ENCODE measurements around the gene CUL5. TPM values are rescaled to one million over a fixed set of nuclear protein-coding genes. Genes with fewer than 3 reads are reported as not detected.
A peak's percentile ranks its signal among the peaks of the same experiment; 100 is the strongest.
"Not testable (repeated sequence)": the region's sequence is repeated elsewhere in the genome, so short reads cannot be mapped to it uniquely, and the experiment has no call there.

CUL5 gene
- total RNA-seq, 2 experiments from 2014 or later = 27.1 to 28.3 TPM

DNA sequence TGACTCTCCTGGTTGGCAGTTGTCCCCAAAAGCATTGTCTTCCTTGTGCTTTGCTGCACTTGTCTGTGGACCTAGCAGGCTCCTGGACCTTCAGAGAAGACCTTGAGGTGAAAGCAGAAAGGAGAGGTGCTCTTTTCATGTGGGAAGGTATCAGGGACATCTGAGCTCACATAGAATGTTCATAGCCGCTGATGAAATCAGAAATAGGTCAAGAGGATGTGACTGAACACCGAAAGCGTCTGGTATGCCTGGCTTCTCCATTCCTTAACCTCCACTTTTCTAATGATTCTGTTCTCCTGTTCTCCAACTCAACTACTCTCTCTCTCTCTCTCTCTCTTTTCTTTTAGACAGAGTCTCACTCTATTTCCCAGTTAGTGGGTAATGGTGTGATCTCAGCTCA, 6.2 kb upstream of the CUL5 start:
- H3K36me3 Mint-ChIP-seq (ENCODE audit: low read depth) = no peaks in the 10 kb centered on the region
- H3K4me1 Mint-ChIP-seq = no peaks in the 10 kb centered on the region
- no peak overlapping the region for H3K27ac Mint-ChIP-seq
- no peak for DNase-seq
- no peak overlapping the region for H3K4me3 Mint-ChIP-seq
- H3K9me3 Mint-ChIP-seq = no peaks in the 10 kb centered on the region
- peaks cover 6% of the 10 kb centered on the region for H3K27me3 Mint-ChIP-seq
- CTCF ChIA-PET = no interaction called here
- POLR2A ChIA-PET = no interaction called here

DNA sequence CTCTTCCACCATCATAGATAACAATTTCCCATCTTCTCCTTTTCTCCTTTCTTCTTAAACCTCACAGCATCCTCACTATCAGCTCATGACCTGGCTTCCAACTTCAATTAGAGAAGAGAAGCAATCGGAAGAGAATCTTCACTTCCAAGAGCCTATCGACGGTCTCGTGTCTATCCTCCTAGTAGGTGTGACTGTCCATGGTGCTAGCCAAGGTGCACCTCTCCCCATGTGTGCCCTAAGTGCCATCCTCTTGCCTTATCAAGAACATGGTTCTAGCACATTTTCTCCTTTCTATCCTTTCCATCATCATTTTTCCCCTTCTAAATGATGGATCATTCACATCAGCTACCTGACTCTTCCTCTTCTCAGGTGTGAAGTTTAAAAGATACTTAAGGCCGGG, 5.1 kb upstream of the CUL5 start:
- H3K27me3 Mint-ChIP-seq = peaks cover 6% of the 10 kb centered on the region
- H3K9me3 Mint-ChIP-seq = no peaks in the 10 kb centered on the region
- ChIA-PET CTCF (no interaction called here), POLR2A (no interaction called here)
- no peak overlapping the region for H3K27ac Mint-ChIP-seq
- no peaks in the 10 kb centered on the region for H3K36me3 Mint-ChIP-seq (ENCODE audit: low read depth)
- H3K4me3 Mint-ChIP-seq = no peak overlapping the region
- no peak for DNase-seq
- peaks cover 3% of the 10 kb centered on the region for H3K4me1 Mint-ChIP-seq

DNA sequence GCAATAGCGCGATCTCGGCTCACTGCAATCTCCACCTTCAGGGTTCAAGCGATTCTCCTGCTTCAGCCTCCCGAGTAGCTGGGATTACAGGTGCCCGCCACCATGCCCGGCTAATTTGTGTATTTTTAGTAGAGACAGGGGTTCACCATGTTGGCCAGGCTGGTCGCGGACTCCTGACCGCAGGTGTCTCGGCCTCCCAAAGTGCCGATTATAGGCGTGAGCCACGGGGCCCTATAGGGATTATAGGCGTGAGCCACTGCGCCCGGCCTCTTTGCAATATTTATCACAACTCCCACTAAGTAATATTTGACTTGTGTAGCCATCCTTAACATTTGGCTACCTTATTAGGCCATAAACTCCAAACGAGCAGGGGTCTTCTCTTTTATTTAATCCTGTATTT, 879 bp upstream of the CUL5 start:
- ChIA-PET POLR2A (interaction anchor here (3.2 kb wide), 1 partner anchor 214 kb away, joined by 27 read pairs; the partner anchor contains the start of genes ATM and NPAT), CTCF (interaction anchor here (1.3 to 1.8 kb wide), 4 partner anchors 9 to 642 kb away, joined by 3 to 11 read pairs (median 6); no protein-coding TSS in a partner anchor)
- DNase-seq = no peak
- Mint-ChIP-seq H3K36me3 (ENCODE audit: low read depth) (peaks cover 9% of the 10 kb centered on the region), H3K4me3 (peak overlapping the region; percentile 98), H3K4me1 (peaks cover 17% of the 10 kb centered on the region), H3K27ac (no peak overlapping the region), H3K27me3 (peaks cover 3% of the 10 kb centered on the region), H3K9me3 (no peaks in the 10 kb centered on the region)

DNA sequence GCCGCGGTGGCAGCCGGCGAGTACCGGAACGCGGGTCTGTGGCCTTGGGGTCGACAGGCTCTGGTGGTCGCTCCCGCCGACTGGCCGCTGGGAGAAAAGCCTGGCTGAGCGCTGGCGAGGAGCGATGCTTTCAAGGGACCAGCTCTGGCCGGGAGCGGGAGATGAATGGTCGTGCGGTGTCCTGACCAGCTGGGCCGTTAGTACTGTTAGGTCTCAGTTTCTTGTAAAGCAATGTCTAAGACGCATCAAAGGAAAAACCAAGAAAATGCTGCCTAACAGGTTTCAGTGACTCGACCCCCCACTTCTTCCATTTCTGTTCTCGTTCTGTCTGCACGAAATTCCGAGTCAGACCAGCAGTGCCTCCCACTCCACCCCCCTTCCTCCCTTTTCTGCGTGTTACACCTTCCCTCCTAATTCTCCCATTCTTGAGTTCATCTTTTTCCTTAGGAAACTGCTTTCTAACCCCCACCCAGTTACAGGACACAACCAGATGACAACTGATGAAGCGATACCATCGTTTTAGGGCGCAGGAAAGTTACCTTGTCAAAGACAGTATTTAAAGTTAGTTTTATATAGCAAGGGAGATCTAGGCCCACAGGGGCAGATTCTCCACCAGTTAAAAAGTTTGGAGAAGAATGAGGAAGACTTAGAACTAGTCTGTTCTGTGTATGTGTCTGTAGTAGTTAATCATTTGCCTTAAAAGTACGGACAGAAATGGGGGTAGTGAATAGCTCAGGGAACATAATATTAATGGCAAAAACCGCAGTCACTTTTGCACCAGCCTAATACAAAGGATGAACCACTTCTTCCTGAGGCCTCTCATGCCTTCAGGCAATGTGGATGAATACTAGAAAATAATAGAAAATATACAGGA, 1.0 kb downstream of the CUL5 start:
- Mint-ChIP-seq H3K9me3 (no peaks in the 10 kb centered on the region), H3K4me3 (peak overlapping the region; percentile 98), H3K27ac (peak overlapping the region; percentile 92), H3K27me3 (no peaks in the 10 kb centered on the region), H3K36me3 (ENCODE audit: low read depth) (peaks cover 9% of the 10 kb centered on the region), H3K4me1 (peaks cover 18% of the 10 kb centered on the region)
- POLR2A ChIA-PET = interaction anchor here (0.5 to 3.2 kb wide), 18 partner anchors 8 to 655 kb away, joined by 3 to 27 read pairs (median 4); partner anchors contain the start of genes ALKBH8, ATM, C11orf65 and CWF19L2
- CTCF ChIA-PET = interaction anchor here (0.8 to 2.1 kb wide), 22 partner anchors 9 to 655 kb away, joined by 3 to 30 read pairs (median 5); partner anchors contain the start of gene DDX10
- peak; percentile 16 for DNase-seq

DNA sequence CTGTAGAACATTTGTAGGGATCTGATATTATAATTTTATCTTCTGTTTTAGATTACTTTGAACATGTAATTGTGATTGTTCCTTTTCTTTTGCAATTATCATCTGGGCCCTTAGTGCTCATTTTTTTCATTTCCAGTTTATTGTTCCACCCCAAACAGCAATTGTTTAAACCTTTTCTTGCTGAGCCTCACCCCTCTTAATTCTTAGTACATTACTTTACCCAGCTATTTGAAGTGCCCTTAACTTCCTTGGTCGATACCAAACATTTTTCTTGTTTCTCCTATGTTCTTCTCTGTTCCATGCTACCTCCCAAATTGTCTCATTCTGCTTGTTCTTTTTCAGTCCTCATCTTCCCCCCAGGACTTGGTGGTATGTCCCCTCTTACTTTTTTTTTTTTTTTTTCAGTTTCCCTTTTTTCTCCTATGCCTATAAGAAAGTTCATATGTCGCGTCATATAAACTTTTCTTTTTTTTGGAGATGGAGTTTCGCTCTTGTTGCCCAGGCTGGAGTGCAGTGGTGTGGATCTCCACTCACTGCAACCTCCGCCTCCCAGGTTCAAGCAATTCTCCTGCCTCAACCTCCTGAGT, 3.5 kb downstream of the CUL5 start:
- ChIA-PET POLR2A (no interaction called here), CTCF (interaction anchor here (0.7 to 1.5 kb wide), 2 partner anchors 11 to 308 kb away, joined by 3 to 4 read pairs; no protein-coding TSS in a partner anchor)
- H3K27me3 Mint-ChIP-seq = no peaks in the 10 kb centered on the region
- H3K9me3 Mint-ChIP-seq = no peaks in the 10 kb centered on the region
- no peak for DNase-seq
- H3K36me3 Mint-ChIP-seq (ENCODE audit: low read depth) = peaks cover 14% of the 10 kb centered on the region
- H3K4me1 Mint-ChIP-seq = peaks cover 18% of the 10 kb centered on the region
- no peak overlapping the region for H3K4me3 Mint-ChIP-seq
- no peak overlapping the region for H3K27ac Mint-ChIP-seq

DNA sequence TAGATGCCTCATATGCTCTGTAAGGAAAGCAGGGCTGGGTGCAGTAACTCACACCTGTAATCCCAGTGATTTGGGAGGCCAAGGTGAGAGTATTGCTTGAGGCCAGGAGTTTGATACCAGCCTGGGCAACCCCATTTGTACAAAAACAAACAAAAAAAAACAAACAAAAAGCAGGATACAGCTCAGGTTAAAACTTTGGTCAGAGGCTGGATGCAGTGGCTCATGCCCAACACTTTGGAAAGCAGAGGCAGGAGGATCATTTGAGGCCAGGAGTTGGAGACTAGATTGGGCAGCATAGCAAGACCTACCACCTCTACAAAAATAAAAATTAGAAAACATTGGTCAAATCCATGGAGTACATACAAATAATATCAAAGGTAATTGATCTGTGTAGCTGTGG, 7.9 kb downstream of the CUL5 start:
- Mint-ChIP-seq H3K9me3 (no peaks in the 10 kb centered on the region), H3K4me3 (no peak overlapping the region), H3K36me3 (ENCODE audit: low read depth) (peaks cover 5% of the 10 kb centered on the region), H3K27me3 (no peaks in the 10 kb centered on the region), H3K4me1 (peaks cover 1% of the 10 kb centered on the region), H3K27ac (no peak overlapping the region)
- DNase-seq = no peak
- POLR2A ChIA-PET = interaction anchor here (2.5 kb wide), 1 partner anchor 8 kb away, joined by 8 read pairs; the partner anchor contains the start of gene CUL5
- CTCF ChIA-PET = interaction anchor here (1.4 kb wide), 1 partner anchor 8 kb away, joined by 7 read pairs; the partner anchor contains the start of gene CUL5

DNA sequence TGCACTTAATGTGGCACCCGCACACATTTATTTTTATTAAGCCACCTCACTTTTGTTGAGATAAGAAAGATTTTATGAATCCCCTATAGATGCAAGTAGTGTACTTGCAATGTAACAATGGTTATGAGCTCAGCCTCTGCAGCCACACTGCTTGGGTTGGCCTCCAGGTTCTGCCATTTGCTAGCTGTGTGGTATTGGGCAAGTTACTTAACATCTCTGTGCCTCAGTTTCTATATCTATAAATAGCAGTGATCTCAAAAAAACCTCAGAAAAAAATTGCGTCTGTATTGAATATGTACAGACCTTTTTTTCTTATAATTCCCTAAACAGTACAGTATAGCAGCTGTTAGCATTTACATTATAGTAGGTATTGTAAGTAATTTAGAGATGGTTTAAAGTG, 10.0 kb downstream of the CUL5 start:
- no peak for DNase-seq
- H3K4me3 Mint-ChIP-seq = no peak overlapping the region
- POLR2A ChIA-PET = interaction anchor here (0.6 to 2.5 kb wide), 2 partner anchors 10 to 181 kb away, joined by 3 to 8 read pairs; partner anchors contain the start of gene CUL5
- CTCF ChIA-PET = interaction anchor here (1.7 kb wide), 1 partner anchor 10 kb away, joined by 10 read pairs; the partner anchor contains the start of gene CUL5
- H3K4me1 Mint-ChIP-seq = peaks cover 1% of the 10 kb centered on the region
- no peak overlapping the region for H3K27ac Mint-ChIP-seq
- H3K27me3 Mint-ChIP-seq = no peaks in the 10 kb centered on the region
- no peaks in the 10 kb centered on the region for H3K9me3 Mint-ChIP-seq
- H3K36me3 Mint-ChIP-seq (ENCODE audit: low read depth) = peaks cover 5% of the 10 kb centered on the region

DNA sequence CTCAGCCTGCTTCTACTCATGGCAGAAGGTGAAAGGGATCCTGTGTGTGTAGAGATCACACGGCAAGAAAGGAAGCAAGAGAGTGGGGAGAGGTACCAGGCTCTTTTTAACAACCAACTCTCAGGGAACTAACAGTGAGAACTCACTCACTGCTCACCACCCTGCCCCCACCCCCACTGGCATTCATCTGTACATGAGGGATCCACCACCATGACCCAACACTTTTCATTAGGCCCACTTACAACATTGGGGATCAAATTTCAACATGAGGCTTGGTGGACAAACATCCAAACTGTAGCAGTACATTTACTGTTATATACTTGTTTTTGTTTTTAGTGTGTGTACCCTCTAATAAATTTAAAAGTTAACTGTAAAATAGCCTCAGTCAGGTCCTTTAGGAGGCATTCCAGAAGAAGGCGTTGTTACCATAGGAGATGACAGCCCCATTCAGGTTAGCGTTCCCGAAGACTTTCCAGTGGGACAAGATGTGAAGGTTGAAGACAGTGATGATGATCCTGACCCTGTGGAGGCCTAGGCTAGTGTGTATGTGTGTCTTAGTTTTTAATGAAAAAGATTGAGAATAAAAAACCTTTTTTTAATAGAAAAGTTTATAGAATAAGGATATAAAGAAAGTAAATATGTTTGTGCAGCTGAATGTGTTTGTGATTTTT, 11.3 kb downstream of the CUL5 start:
- H3K36me3 Mint-ChIP-seq (ENCODE audit: low read depth) = peaks cover 5% of the 10 kb centered on the region
- peaks cover 3% of the 10 kb centered on the region for H3K4me1 Mint-ChIP-seq
- ChIA-PET CTCF (interaction anchor here (0.7 to 1.3 kb wide), 2 partner anchors 11 to 363 kb away, joined by 3 to 8 read pairs; partner anchors contain the start of gene CUL5), POLR2A (interaction anchor here (1.3 kb wide), 1 partner anchor 11 kb away, joined by 5 read pairs; the partner anchor contains the start of gene CUL5)
- H3K27ac Mint-ChIP-seq = no peak overlapping the region
- no peak for DNase-seq
- H3K4me3 Mint-ChIP-seq = no peak overlapping the region
- no peaks in the 10 kb centered on the region for H3K27me3 Mint-ChIP-seq
- H3K9me3 Mint-ChIP-seq = no peaks in the 10 kb centered on the region

DNA sequence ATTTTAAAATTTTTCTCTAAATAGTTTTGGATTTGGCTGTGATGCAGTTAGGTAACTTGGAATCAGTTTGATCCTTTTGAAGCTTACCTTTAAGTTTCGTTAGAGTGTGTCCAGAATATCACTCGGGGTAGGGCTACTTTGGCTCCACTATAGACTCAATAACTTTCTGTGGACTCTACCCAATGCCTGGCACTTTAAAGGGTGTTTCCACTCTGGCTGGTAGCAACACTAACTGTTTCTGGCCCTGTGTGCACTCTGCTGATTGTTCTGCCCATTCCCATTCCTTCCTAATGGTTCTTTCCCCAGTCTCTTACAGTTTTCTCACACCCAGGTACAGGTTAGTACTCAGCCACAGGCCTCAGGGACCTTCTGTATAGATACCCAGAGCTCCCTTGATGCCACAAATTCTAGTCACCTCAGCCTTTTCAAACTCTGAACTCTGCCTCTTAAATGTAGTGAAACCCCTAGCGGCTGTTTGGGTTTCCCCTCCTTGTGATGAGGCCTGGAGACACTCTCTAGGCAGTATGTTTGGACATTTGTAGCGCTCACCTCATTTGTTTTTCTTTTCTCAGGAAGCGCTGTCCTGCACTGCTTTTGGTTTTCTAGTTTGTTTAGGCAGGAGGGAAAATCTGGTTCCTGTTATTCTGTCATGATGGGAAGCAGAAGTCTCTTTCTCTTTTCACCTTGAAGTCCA, 16.8 kb downstream of the CUL5 start:
- no peak overlapping the region for H3K4me3 Mint-ChIP-seq
- peaks cover 15% of the 10 kb centered on the region for H3K4me1 Mint-ChIP-seq
- DNase-seq = no peak
- peaks cover 26% of the 10 kb centered on the region for H3K36me3 Mint-ChIP-seq (ENCODE audit: low read depth)
- ChIA-PET CTCF (interaction anchor here (1.0 kb wide), 1 partner anchor 17 kb away, joined by 4 read pairs; the partner anchor contains the start of gene CUL5), POLR2A (no interaction called here)
- H3K27ac Mint-ChIP-seq = no peak overlapping the region
- no peaks in the 10 kb centered on the region for H3K9me3 Mint-ChIP-seq
- no peaks in the 10 kb centered on the region for H3K27me3 Mint-ChIP-seq

DNA sequence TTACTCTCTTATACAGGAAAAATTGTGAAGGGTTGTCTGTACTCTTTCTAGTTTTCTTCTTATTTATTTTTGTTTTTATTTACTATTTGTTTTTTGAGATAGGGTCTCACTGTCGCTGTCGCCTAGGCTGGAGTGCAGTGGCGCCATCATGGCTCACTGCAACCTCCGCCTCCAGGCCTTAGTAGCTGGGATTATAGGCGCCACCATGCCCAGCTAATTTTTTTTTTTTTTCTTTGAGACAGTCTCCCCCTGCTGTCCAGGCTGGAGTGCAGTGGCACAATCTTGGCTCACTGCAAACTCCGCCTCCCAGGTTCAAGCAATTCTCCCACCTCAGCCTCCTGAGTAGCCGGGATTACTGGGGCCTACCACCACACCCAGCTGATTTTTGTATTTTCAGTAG, 18.4 kb downstream of the CUL5 start:
- ChIA-PET POLR2A (no interaction called here), CTCF (interaction anchor here (0.7 to 1.6 kb wide), 3 partner anchors 16 to 23 kb away, joined by 3 to 7 read pairs (median 4); partner anchors contain the start of gene CUL5)
- Mint-ChIP-seq H3K4me1 (peaks cover 15% of the 10 kb centered on the region), H3K36me3 (ENCODE audit: low read depth) (peaks cover 39% of the 10 kb centered on the region), H3K4me3 (no peak overlapping the region), H3K27me3 (no peaks in the 10 kb centered on the region), H3K9me3 (peaks cover 4% of the 10 kb centered on the region), H3K27ac (no peak overlapping the region)
- DNase-seq = no peak

DNA sequence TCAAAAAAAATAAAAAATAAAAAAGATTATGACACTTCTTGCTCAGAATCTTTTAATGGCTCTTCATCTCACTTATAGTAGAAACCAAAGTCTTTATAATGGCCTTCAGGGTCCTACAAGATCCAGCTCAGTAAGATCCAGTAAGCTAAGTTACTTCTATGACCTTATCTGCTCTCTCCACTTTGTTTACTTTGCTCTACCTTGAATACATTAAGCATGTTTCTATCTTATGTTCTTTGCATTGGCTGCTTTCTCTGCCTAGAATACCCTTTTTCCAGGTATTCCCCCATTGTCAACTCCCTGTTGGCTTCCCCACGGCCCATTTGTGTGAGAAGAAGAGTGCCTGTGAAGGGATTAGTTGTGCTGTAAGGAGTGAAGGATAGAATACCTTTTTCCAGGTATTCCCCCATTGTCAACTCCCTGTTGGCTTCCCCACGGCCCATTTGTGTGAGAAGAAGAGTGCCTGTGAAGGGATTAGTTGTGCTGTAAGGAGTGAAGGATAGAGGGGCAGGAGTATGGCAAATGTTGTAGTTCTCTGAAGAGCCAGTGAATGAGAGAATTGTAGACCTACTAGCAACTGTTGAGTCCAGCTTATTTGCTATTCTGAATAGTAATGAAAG, 20.2 kb downstream of the CUL5 start:
- not testable (repeated sequence) for H3K27me3 Mint-ChIP-seq

DNA sequence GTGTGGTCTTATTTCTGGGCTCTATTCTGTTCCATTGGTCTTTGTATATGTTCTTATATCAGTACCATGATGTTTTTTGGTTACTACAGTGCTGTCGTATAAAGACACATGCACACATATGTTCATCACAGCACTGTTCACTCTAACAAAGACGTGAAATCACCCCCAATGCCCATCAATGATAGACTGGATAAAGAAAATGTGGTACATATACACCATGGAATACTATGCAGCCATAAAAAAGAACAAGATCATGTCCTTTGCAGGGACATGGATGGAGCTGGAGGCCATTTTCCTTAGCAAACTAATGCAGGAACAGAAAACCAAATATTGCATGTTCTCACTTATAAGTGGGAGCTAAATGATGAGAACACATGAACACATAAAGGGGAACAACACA, 22.9 kb downstream of the CUL5 start:
- CTCF ChIA-PET, H3K9me3 Mint-ChIP-seq, H3K4me3 Mint-ChIP-seq, DNase-seq, POLR2A ChIA-PET, H3K4me1 Mint-ChIP-seq, H3K27ac Mint-ChIP-seq, H3K27me3 Mint-ChIP-seq: not testable (repeated sequence)
- H3K36me3 Mint-ChIP-seq (ENCODE audit: low read depth) = peaks cover 49% of the 10 kb centered on the region

More for the DNA sequence above, 20.2 kb downstream of the CUL5 start:
- H3K27ac Mint-ChIP-seq, DNase-seq, POLR2A ChIA-PET, CTCF ChIA-PET, H3K9me3 Mint-ChIP-seq, H3K4me3 Mint-ChIP-seq: not testable (repeated sequence)
- Mint-ChIP-seq H3K36me3 (ENCODE audit: low read depth) (peaks cover 47% of the 10 kb centered on the region), H3K4me1 (peaks cover 15% of the 10 kb centered on the region)

Measured in activated CD4-positive, alpha-beta memory T cell treated with anti-CD3 and anti-CD28 coated beads, Interleukin-2, amount 10 ng/mL, durations not matched to agents 7 days and 5 days (primary cell).